CD14-positive monocyte (primary cell): ENCODE measurements around the gene BET1. TPM values are rescaled to one million over a fixed set of nuclear protein-coding genes. Genes with fewer than 3 reads are reported as not detected.

Experiments
- DNase-seq, 3 donors: peaks; one replicate each; pipeline ENCODE4 v3.0.0-alpha.2; 2011 to 2022
- H2AFZ ChIP-seq: 2 replicates; pipeline ENCODE4 v1.6.0; 2012; ENCODE audit warnings: mild to moderate bottlenecking, low read depth, low read length, inconsistent platforms; ENCODE audit not compliant: insufficient read depth, poor library complexity, severe bottlenecking
- H3K27ac ChIP-seq, 2 donors: 1 replicate in 1 of 2; 2 replicates in 1 of 2; pipeline ENCODE4 v1.5.1; 2012 to 2013; ENCODE audit warnings: low read length in 2 of 2, control low read depth in 1 of 2, inconsistent platforms in 1 of 2, low read depth in 1 of 2, mild to moderate bottlenecking in 1 of 2
- H3K27me3 ChIP-seq, 2 donors: one replicate each; pipeline versions ENCODE4 v1.6.0 to v1.6.1; 2011 to 2013; ENCODE audit warnings: low read length in 2 of 2; ENCODE audit not compliant: control insufficient read depth in 2 of 2, insufficient read depth in 2 of 2
- H3K36me3 ChIP-seq, 2 donors: replicated peaks in 1 of 2; 1 replicate in 1 of 2; 2 replicates in 1 of 2; pipeline versions ENCODE4 v1.5.1 to v1.6.1; 2012 to 2013; ENCODE audit warnings: low read length in 2 of 2, control low read depth in 1 of 2, inconsistent platforms in 1 of 2, mild to moderate bottlenecking in 1 of 2; ENCODE audit not compliant: insufficient read depth in 2 of 2, control insufficient read depth in 1 of 2
- H3K4me1 ChIP-seq, 2 donors: 1 replicate in 1 of 2; 2 replicates in 1 of 2; pipeline versions ENCODE4 v1.5.1 to v1.6.1; 2012 to 2013; ENCODE audit warnings: low read length in 2 of 2, control low read depth in 1 of 2, inconsistent platforms in 1 of 2, mild to moderate bottlenecking in 1 of 2, moderate library complexity in 1 of 2; ENCODE audit not compliant: insufficient read depth in 2 of 2, control insufficient read depth in 1 of 2
- H3K4me2 ChIP-seq: replicated peaks from 2 replicates; pipeline ENCODE3; 2012; ENCODE audit warnings: low read length, moderate library complexity, mild to moderate bottlenecking; ENCODE audit not compliant: poor library complexity, severe bottlenecking; ENCODE audit errors: extremely low read depth
- H3K4me3 ChIP-seq, 3 experiments: fragments of 200-600 bp in 1 of 3; sonication (generic) in 1 of 3; replicated peaks in 1 of 3; 1 replicate in 2 of 3; 2 replicates in 1 of 3; pipeline ENCODE4 v1.5.1; 2011 to 2013; ENCODE audit warnings: low read length in 3 of 3, mild to moderate bottlenecking in 3 of 3, control low read depth in 2 of 3, low read depth in 2 of 3, inconsistent platforms in 1 of 3, moderate library complexity in 1 of 3
- H3K79me2 ChIP-seq: 2 replicates; pipeline ENCODE4 v1.6.0; 2012; ENCODE audit warnings: mild to moderate bottlenecking, control low read depth, inconsistent platforms, low read length, moderate library complexity; ENCODE audit not compliant: insufficient read depth
- H3K9ac ChIP-seq: 2 replicates; pipeline ENCODE4 v1.6.0; 2017; ENCODE audit warnings: low read length, mild to moderate bottlenecking; ENCODE audit not compliant: insufficient read depth, poor library complexity, severe bottlenecking
- H3K9me3 ChIP-seq, 2 donors: replicated peaks in 1 of 2; 1 replicate in 1 of 2; 2 replicates in 1 of 2; pipeline versions ENCODE4 v1.5.1 to v1.6.1; 2012 to 2013; ENCODE audit warnings: low read length in 2 of 2, control low read depth in 1 of 2; ENCODE audit not compliant: control insufficient read depth in 1 of 2, insufficient read depth in 1 of 2
- H4K20me1 ChIP-seq: 2 replicates; pipeline ENCODE4 v1.6.0; 2012; ENCODE audit warnings: mild to moderate bottlenecking, low read length, control low read depth, moderate library complexity; ENCODE audit not compliant: insufficient read depth
- H3K27ac Mint-ChIP-seq, 7 donors: one replicate each; pipeline ENCODE4 v1.8.0; 2020; ENCODE audit warnings: mild to moderate bottlenecking in 7 of 7, mixed read lengths in 7 of 7, moderate library complexity in 6 of 7, inconsistent platforms in 2 of 7
- H3K27me3 Mint-ChIP-seq, 3 donors: one replicate each; pipeline ENCODE4 v1.8.0; 2021 to 2022; ENCODE audit warnings: low read depth in 3 of 3, mild to moderate bottlenecking in 3 of 3, mixed read lengths in 3 of 3, moderate library complexity in 3 of 3, inconsistent platforms in 1 of 3
- H3K36me3 Mint-ChIP-seq, 2 donors: one replicate each; pipeline ENCODE4 v1.8.0; 2020; ENCODE audit warnings: mixed read lengths in 2 of 2, inconsistent platforms in 1 of 2, mild to moderate bottlenecking in 1 of 2
- H3K4me1 Mint-ChIP-seq: one replicate; pipeline ENCODE4 v1.8.0; 2020; ENCODE audit warnings: mild to moderate bottlenecking, mixed read lengths
- H3K4me3 Mint-ChIP-seq, 2 donors: one replicate each; pipeline ENCODE4 v1.8.0; 2020; ENCODE audit warnings: mild to moderate bottlenecking in 2 of 2, mixed read lengths in 2 of 2, moderate library complexity in 1 of 2
- H3K9me3 Mint-ChIP-seq, 7 donors: one replicate each; pipeline ENCODE4 v1.8.0; 2020 to 2022; ENCODE audit warnings: mixed read lengths in 7 of 7, mild to moderate bottlenecking in 6 of 7, moderate library complexity in 6 of 7, inconsistent platforms in 2 of 7
- CTCF ChIP-seq: fragments of 200-600 bp; IDR thresholded peaks from one replicate; pipeline ENCODE4 v1.8.0; 2022; ENCODE audit warnings: antibody characterized with exemption, mild to moderate bottlenecking
- WGBS: methylation state at CpG from one replicate; pipeline ENCODE4 v1.1.5; 2013; ENCODE audit warnings: missing lambda C conversion rate; ENCODE audit not compliant: insufficient coverage; 5-methylcytosine and 5-hydroxymethylcytosine counted together
- intact Hi-C, 2 donors: fragments of 100-400 bp; cut with micrococcal nuclease; formaldehyde crosslinking; loops; one replicate each; pipeline versions ENCODE4 v1.15.0 to v1.15.1; 2023
- polyA plus RNA-seq, 3 donors: library from polyadenylated mRNA; depleted of rRNA in 1 of 3; unstranded in 2 of 3; stranded (reverse) in 1 of 3; fragments of 300-500 nt in 2 of 3; fragments of >200 nt in 1 of 3; fragmentation: Illumina TruSeq in 2 of 3; gene quantifications; 1 replicate in 2 of 3; 2 replicates in 1 of 3; pipeline ENCODE4 v1.2.3, GENCODE V29; 2012 to 2021

The BET1 gene
- polyA plus RNA-seq, 3 donors: 5.4 to 14.1 (median 8.2) TPM

- no peak for TF ChIP-seq CTCF
- intact Hi-C loops: no loop called here
- Mint-ChIP-seq H3K36me3 (no peaks in the 10 kb centered on the region), H3K27me3 (peaks cover 0 to 9% (median 8%) of the 10 kb centered on the region in 3 donors), H3K4me1 (no peaks in the 10 kb centered on the region), H3K4me3 (no peak overlapping the region), H3K27ac (no peak overlapping the region), H3K9me3 (peaks cover 0 to 4% (median 0%) of the 10 kb centered on the region in 7 donors)
- no peak overlapping the region for H3K27ac ChIP-seq
- WGBS: no CpG with 5 or more reads among the region's 3 CpGs
- H2AFZ ChIP-seq: no peak overlapping the region
- peaks cover 0 to 2% of the 10 kb centered on the region in 2 donors for H3K27me3 ChIP-seq
- H3K9me3 ChIP-seq: no peaks in the 10 kb centered on the region
- no peak overlapping the region for H3K4me3 ChIP-seq
- no peak overlapping the region for H3K9ac ChIP-seq
- H3K36me3 ChIP-seq: no peaks in the 10 kb centered on the region
- no peaks in the 10 kb centered on the region for H3K4me1 ChIP-seq
- peak in 2 of 3 donors; percentile 16 to 77 for DNase-seq
- H3K4me2 ChIP-seq: no peak overlapping the region
- H4K20me1 ChIP-seq: no peaks in the 10 kb centered on the region
- no peaks in the 10 kb centered on the region for H3K79me2 ChIP-seq
Observed at GRCh38 chr7:94022550-94022949, 18.4 kb upstream of the BET1 start.

- no peaks in the 10 kb centered on the region for H4K20me1 ChIP-seq
- no peak overlapping the region for H2AFZ ChIP-seq
- no peak for TF ChIP-seq CTCF
- WGBS: no CpG with 5 or more reads among the region's 1 CpG
- no peaks in the 10 kb centered on the region for H3K79me2 ChIP-seq
- peaks cover 0 to 5% of the 10 kb centered on the region in 2 donors for H3K27me3 ChIP-seq
- H3K4me1 ChIP-seq: no peaks in the 10 kb centered on the region
- no peak overlapping the region for H3K27ac ChIP-seq
- no peak overlapping the region for H3K4me3 Mint-ChIP-seq
- H3K27ac Mint-ChIP-seq: peak overlapping the region in 1 of 7 donors; percentile 13
- H3K4me2 ChIP-seq: no peak overlapping the region
- H3K9me3 Mint-ChIP-seq: peaks cover 0 to 6% (median 0%) of the 10 kb centered on the region in 7 donors
- H3K4me3 ChIP-seq: no peak overlapping the region
- peaks cover 0 to 2% of the 10 kb centered on the region in 2 donors for H3K9me3 ChIP-seq
- intact Hi-C loops: no loop called here
- DNase-seq: no peak
- peaks cover 2 to 12% (median 2%) of the 10 kb centered on the region in 3 donors for H3K27me3 Mint-ChIP-seq
- no peak overlapping the region for H3K9ac ChIP-seq
- no peaks in the 10 kb centered on the region for H3K36me3 Mint-ChIP-seq
- no peaks in the 10 kb centered on the region for H3K4me1 Mint-ChIP-seq
- H3K36me3 ChIP-seq: no peaks in the 10 kb centered on the region
Observed at GRCh38 chr7:94016786-94017185, 12.6 kb upstream of the BET1 start.
